Common myeloid progenitor, CD34-positive (primary cell): ENCODE measurements around the gene AAGAB.
"Not testable (repeated sequence)": the region's sequence is repeated elsewhere in the genome, so short reads cannot be mapped to it uniquely, and the experiment has no call there.

Experiments used
- CTCF ChIA-PET: fragments of 350-600 bp; sonication (Branson Sonifier 250); formaldehyde crosslinking; loops from one replicate; lab custom pipeline; 2021; ENCODE audit warnings: antibody characterized with exemption; lab: Charles Lee
- POLR2A ChIA-PET: fragments of 350-600 bp; sonication (Branson Sonifier 250); formaldehyde crosslinking; loops from one replicate; lab custom pipeline; 2021; ENCODE audit warnings: antibody characterized with exemption; lab: Charles Lee
- DNase-seq, 3 donors: peaks; one replicate each; pipeline versions ENCODE4 v3.0.0 to v3.0.0-alpha.2; 2013
- H3K27ac ChIP-seq, 2 experiments: 1 replicate in 1 of 2; 2 replicates in 1 of 2; pipeline ENCODE4 v1.7.0; 2013; ENCODE audit warnings: inconsistent platforms in 2 of 2, low read length in 2 of 2, mild to moderate bottlenecking in 2 of 2, low read depth in 1 of 2, moderate library complexity in 1 of 2; ENCODE audit not compliant: severe bottlenecking in 2 of 2, insufficient read depth in 1 of 2, poor library complexity in 1 of 2
- H3K27me3 ChIP-seq, 5 experiments: replicated peaks in 2 of 5; 1 replicate in 3 of 5; 2 replicates in 2 of 5; pipeline versions ENCODE4 v1.6.1 to v1.7.0; 2013; ENCODE audit warnings: low read length in 4 of 5, mild to moderate bottlenecking in 2 of 5, moderate library complexity in 2 of 5, inconsistent platforms in 1 of 5; ENCODE audit not compliant: insufficient read depth in 5 of 5, control insufficient read depth in 4 of 5
- H3K36me3 ChIP-seq, 4 experiments: 1 replicate in 2 of 4; 2 replicates in 2 of 4; pipeline versions ENCODE4 v1.6.1 to v1.7.0; 2013; ENCODE audit warnings: low read length in 3 of 4, control low read depth in 1 of 4, mild to moderate bottlenecking in 1 of 4; ENCODE audit not compliant: control insufficient read depth in 4 of 4, insufficient read depth in 4 of 4
- H3K4me1 ChIP-seq, 4 experiments: 1 replicate in 3 of 4; 2 replicates in 1 of 4; pipeline versions ENCODE4 v1.6.1 to v1.7.1; 2013; ENCODE audit warnings: low read length in 3 of 4, mild to moderate bottlenecking in 3 of 4, control low read depth in 1 of 4, inconsistent platforms in 1 of 4, moderate library complexity in 1 of 4; ENCODE audit not compliant: control insufficient read depth in 4 of 4, insufficient read depth in 4 of 4; ENCODE audit errors: control extremely low read depth in 1 of 4
- H3K4me3 ChIP-seq, 7 experiments: 1 replicate in 4 of 7; 2 replicates in 3 of 7; pipeline versions ENCODE4 v1.5.1 to v1.7.0; 2013; ENCODE audit warnings: mild to moderate bottlenecking in 7 of 7, low read length in 6 of 7, moderate library complexity in 6 of 7, inconsistent platforms in 2 of 7, low read depth in 2 of 7, control low read depth in 1 of 7; ENCODE audit not compliant: insufficient read depth in 4 of 7, control insufficient read depth in 1 of 7; ENCODE audit errors: extremely low read depth in 1 of 7
- H3K9me3 ChIP-seq, 5 experiments: 1 replicate in 4 of 5; 2 replicates in 1 of 5; pipeline versions ENCODE4 v1.6.1 to v1.7.1; 2013; ENCODE audit warnings: low read length in 4 of 5, mild to moderate bottlenecking in 2 of 5, inconsistent platforms in 1 of 5, low read depth in 1 of 5, moderate library complexity in 1 of 5; ENCODE audit not compliant: control insufficient read depth in 4 of 5, insufficient read depth in 2 of 5; ENCODE audit errors: control extremely low read depth in 1 of 5
- WGBS: methylation state at CpG from one replicate; pipeline ENCODE4 v1.1.5; 2013; ENCODE audit not compliant: insufficient coverage; 5-methylcytosine and 5-hydroxymethylcytosine counted together

AAGAB gene

GRCh38 chr15:67286400-67286799, 31.9 kb upstream of the AAGAB start:
- H3K36me3 ChIP-seq, DNase-seq, H3K27ac ChIP-seq, H3K4me3 ChIP-seq, H3K4me1 ChIP-seq, H3K27me3 ChIP-seq, H3K9me3 ChIP-seq, CTCF ChIA-PET, POLR2A ChIA-PET: not testable (repeated sequence)
- no CpG with 5 or more reads among the region's 6 CpGs for WGBS

- DNase-seq, H3K9me3 ChIP-seq, H3K4me3 ChIP-seq, H3K27ac ChIP-seq, H3K36me3 ChIP-seq, H3K27me3 ChIP-seq, CTCF ChIA-PET, POLR2A ChIA-PET, H3K4me1 ChIP-seq: not testable (repeated sequence)
Measured at GRCh38 chr15:67285625-67286024, 31.2 kb upstream of the AAGAB start.

GRCh38 chr15:67281714-67282113, 27.3 kb upstream of the AAGAB start:
- no peak overlapping the region for H3K27ac ChIP-seq
- CTCF ChIA-PET = no interaction called here
- POLR2A ChIA-PET = interaction anchor here (0.6 to 0.7 kb wide), 2 partner anchors 24 to 27 kb away, joined by 4 read pairs; partner anchors contain the start of genes AAGAB and IQCH
- no peak overlapping the region for H3K4me3 ChIP-seq
- H3K4me1 ChIP-seq = no peaks in the 10 kb centered on the region
- no peaks in the 10 kb centered on the region for H3K27me3 ChIP-seq
- H3K36me3 ChIP-seq = no peaks in the 10 kb centered on the region
- DNase-seq = no peak
- H3K9me3 ChIP-seq = no peaks in the 10 kb centered on the region
- WGBS = no CpG with 5 or more reads among the region's 1 CpG

GRCh38 chr15:67280217-67280616, 25.8 kb upstream of the AAGAB start:
- no peak overlapping the region for H3K27ac ChIP-seq
- 100% methylated on average over 2 of the region's 2 CpGs for WGBS
- no peak overlapping the region for H3K4me3 ChIP-seq
- ChIA-PET CTCF (interaction anchor here (0.6 to 1.2 kb wide), 5 partner anchors 9 to 714 kb away, joined by 3 to 4 read pairs (median 3); no protein-coding TSS in a partner anchor), POLR2A (interaction anchor here (0.8 kb wide), 1 partner anchor 159 kb away, joined by 3 read pairs; no protein-coding TSS in a partner anchor)
- H3K36me3 ChIP-seq = no peaks in the 10 kb centered on the region
- no peaks in the 10 kb centered on the region for H3K9me3 ChIP-seq
- H3K4me1 ChIP-seq = no peaks in the 10 kb centered on the region
- no peaks in the 10 kb centered on the region for H3K27me3 ChIP-seq
- DNase-seq = no peak

GRCh38 chr15:67276666-67277065, 22.2 kb upstream of the AAGAB start:
- Histone ChIP-seq H3K4me1 (no peaks in the 10 kb centered on the region), H3K9me3 (peaks cover 0 to 14% (median 0%) of the 10 kb centered on the region in 5 experiments), H3K27ac (no peak overlapping the region), H3K27me3 (no peaks in the 10 kb centered on the region), H3K4me3 (no peak overlapping the region), H3K36me3 (no peaks in the 10 kb centered on the region)
- WGBS = no CpG with 5 or more reads among the region's 1 CpG
- CTCF ChIA-PET = interaction anchor here (0.7 kb wide), 1 partner anchor 559 kb away, joined by 3 read pairs; no protein-coding TSS in a partner anchor
- DNase-seq = no peak
- POLR2A ChIA-PET = no interaction called here

- no CpG with 5 or more reads among the region's 1 CpG for WGBS
- POLR2A ChIA-PET = no interaction called here
- no peaks in the 10 kb centered on the region for H3K4me1 ChIP-seq
- peaks cover 0 to 14% (median 0%) of the 10 kb centered on the region in 5 experiments for H3K9me3 ChIP-seq
- DNase-seq = no peak
- H3K27me3 ChIP-seq = no peaks in the 10 kb centered on the region
- H3K4me3 ChIP-seq = no peak overlapping the region
- CTCF ChIA-PET = no interaction called here
- no peaks in the 10 kb centered on the region for H3K36me3 ChIP-seq
- no peak overlapping the region for H3K27ac ChIP-seq
Measured at GRCh38 chr15:67274236-67274635, 19.8 kb upstream of the AAGAB start.

GRCh38 chr15:67267951-67268941, 13.8 kb upstream of the AAGAB start:
- H3K36me3 ChIP-seq = no peaks in the 10 kb centered on the region
- H3K4me3 ChIP-seq = no peak overlapping the region
- peaks cover 0 to 4% (median 0%) of the 10 kb centered on the region in 5 experiments for H3K9me3 ChIP-seq
- no peak overlapping the region for H3K27ac ChIP-seq
- H3K27me3 ChIP-seq = no peaks in the 10 kb centered on the region
- POLR2A ChIA-PET = no interaction called here
- DNase-seq = no peak
- no peaks in the 10 kb centered on the region for H3K4me1 ChIP-seq
- 92% methylated on average over 5 of the region's 9 CpGs for WGBS
- CTCF ChIA-PET = no interaction called here
